ENCODE results near the gene CAPN13. TPM values are rescaled to one million over a fixed set of nuclear protein-coding genes. Genes with fewer than 3 reads are reported as not detected.

Gene CAPN13
- total RNA-seq, 8 experiments from 2014 or later = 0.09 to 0.91 (median 0.36) TPM; not detected in 2

DNA sequence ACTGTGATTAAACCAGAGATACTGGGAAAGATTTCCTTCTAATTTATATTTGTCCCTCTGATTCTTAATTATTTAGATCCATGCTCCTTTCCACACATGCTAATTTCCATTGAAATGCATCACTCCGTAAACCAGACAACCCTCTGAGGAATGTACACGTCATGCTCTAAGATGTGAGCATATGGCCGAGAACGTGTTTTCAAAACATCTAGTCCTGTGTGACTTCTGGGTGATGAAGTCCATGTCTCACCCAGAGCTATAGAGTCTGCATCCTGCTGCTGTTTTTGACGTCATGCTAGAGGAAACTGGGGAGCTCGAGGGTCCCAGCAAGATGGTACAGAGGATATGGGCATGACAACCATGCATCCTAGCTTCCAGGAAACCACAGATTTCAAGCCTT lies 53.6 kb downstream of the CAPN13 start:
- Histone ChIP-seq H3K4me3 (no peak overlapping the region), H3K4me1 (replicated peaks in 1 of 2) (peaks cover 0 to 33% of the 10 kb centered on the region in 2 donors), H3K27ac (no peak overlapping the region)
- 7 to 93% (median 68%) methylated on average over 2 to 6 of the region's 6 CpGs; no CpG with 5 or more reads in 2 of the 10 experiments for WGBS, 10 experiments
- peak in 2 of 8 experiments; percentile 49 to 67 for ATAC-seq (replicated peaks in 6 of 8)
- in situ Hi-C loops (cut with MboI; ENCODE audit: low pct_unique_long_range_greater_than_20kb in 2 of 9, low sequenced_read_pairs in 9 of 9, unreplicated experiment in 9 of 9) = no loop called here

DNA sequence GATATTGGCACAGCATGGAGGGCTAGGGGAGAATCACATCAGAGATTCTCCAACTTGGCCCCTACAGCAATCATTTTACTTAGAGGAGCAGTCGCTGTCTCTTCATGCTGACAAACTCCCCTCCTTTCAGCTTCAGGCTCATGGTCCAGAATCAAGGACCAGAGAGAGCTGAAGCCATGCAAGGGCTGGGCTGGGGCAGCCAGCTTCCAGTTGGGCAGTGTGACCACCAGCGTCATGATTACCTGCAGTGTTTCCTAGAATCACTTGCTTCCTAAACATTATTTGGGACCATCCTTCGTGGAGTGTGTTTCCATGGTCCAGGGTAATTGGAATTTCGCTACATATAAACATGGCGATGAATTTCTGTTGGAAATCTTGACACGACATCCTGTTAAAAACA lies 54.4 kb downstream of the CAPN13 start:
- 62 to 100% (median 78%) methylated on average over 1 to 5 of the region's 6 CpGs; no CpG with 5 or more reads in 4 of the 10 experiments for WGBS, 10 experiments
- in situ Hi-C loops (cut with MboI; ENCODE audit: low pct_unique_long_range_greater_than_20kb in 2 of 9, low sequenced_read_pairs in 9 of 9, unreplicated experiment in 9 of 9) = no loop called here
- Histone ChIP-seq H3K27ac (no peak overlapping the region), H3K4me1 (replicated peaks in 1 of 2) (peaks cover 0 to 26% of the 10 kb centered on the region in 2 donors), H3K4me3 (no peak overlapping the region)
- ATAC-seq (replicated peaks in 6 of 8) = no peak

DNA sequence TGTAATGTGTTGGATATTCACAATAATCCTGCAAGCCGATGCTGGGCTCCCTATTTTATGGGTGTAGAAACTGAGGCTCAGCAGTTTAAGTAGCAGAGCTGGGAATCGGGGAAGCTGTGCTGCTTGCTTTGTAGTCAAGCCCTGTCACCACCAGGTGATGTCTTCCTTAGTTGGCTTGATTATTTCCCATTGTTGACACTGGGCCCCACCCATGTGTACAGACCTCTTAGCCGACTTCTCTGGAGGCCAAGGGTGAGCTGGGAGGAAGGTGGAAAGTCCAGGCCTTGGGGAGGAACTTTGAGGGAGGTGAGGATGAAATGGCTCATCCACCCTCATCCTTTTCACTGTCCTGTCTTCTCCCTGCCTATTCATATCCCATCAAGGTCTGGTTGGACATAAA lies 60.0 kb downstream of the CAPN13 start:
- no peaks in the 10 kb centered on the region for H3K4me1 ChIP-seq (replicated peaks in 1 of 2)
- 32 to 100% (median 64%) methylated on average over 1 to 3 of the region's 3 CpGs; no CpG with 5 or more reads in 3 of the 10 experiments for WGBS, 10 experiments
- H3K4me3 ChIP-seq = no peak overlapping the region
- in situ Hi-C loops (cut with MboI; ENCODE audit: low pct_unique_long_range_greater_than_20kb in 2 of 9, low sequenced_read_pairs in 9 of 9, unreplicated experiment in 9 of 9) = loop anchor here in 2 of 9 experiments (25.0 kb wide), 1 partner anchor 590 kb away; no protein-coding TSS in a partner anchor
- H3K27ac ChIP-seq = no peak overlapping the region
- ATAC-seq (replicated peaks in 6 of 8) = no peak

DNA sequence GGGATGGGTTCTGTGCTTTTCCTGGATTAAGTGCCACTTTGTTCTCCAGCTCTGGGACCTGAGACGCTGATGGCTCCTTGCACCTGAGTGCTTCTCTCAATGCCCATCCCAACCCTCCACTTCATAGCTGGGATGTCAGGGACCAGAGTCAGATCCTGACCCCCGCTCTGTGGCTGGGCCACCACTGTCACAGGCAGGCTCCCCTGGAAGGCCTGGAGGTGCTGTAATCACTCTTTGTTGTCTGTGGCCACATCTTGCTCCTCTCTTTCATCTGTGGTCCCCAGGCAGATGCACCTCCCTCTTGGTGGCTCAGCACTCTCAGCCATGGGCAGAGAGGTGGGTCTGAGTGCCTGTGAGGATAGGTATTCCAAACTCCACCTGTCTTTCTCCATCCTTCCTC lies 62.4 kb downstream of the CAPN13 start:
- Histone ChIP-seq H3K4me1 (replicated peaks in 1 of 2) (no peaks in the 10 kb centered on the region), H3K4me3 (no peak overlapping the region), H3K27ac (no peak overlapping the region)
- ATAC-seq (replicated peaks in 6 of 8) = no peak
- 40 to 80% (median 40%) methylated on average over 1 of the region's 2 CpGs; no CpG with 5 or more reads in 7 of the 10 experiments for WGBS, 10 experiments
- in situ Hi-C loops (cut with MboI; ENCODE audit: low pct_unique_long_range_greater_than_20kb in 2 of 9, low sequenced_read_pairs in 9 of 9, unreplicated experiment in 9 of 9) = loop anchor here in 2 of 9 experiments (25.0 kb wide), 1 partner anchor 592 kb away; no protein-coding TSS in a partner anchor

DNA sequence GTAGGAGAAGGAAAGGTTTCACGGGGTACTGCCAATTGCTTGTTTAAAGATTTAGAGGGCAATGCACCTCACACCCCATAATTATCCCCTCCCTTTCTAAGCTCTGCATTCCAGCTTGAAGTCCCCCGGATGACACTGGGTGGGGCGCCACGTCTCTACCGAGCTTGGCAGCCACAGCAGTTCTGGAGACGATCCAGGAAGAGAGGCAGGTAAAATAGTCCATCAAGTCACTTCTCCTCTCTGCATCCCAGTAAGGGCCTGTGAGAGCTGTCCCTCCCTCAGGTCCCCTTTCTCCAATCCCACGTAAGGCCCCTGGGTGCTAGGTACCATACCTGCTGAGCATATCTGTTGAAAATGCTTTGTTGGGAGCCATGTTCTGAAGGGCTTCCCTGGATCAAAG lies 65.7 kb downstream of the CAPN13 start:
- H3K27ac ChIP-seq = no peak overlapping the region
- H3K4me3 ChIP-seq = no peak overlapping the region
- in situ Hi-C loops (cut with MboI; ENCODE audit: low pct_unique_long_range_greater_than_20kb in 2 of 9, low sequenced_read_pairs in 9 of 9, unreplicated experiment in 9 of 9) = loop anchor here in 2 of 9 experiments (25.0 kb wide), 1 partner anchor 596 kb away; no protein-coding TSS in a partner anchor
- no peak for ATAC-seq (replicated peaks in 6 of 8)
- no peaks in the 10 kb centered on the region for H3K4me1 ChIP-seq (replicated peaks in 1 of 2)
- WGBS, 10 experiments = 60 to 100% (median 73%) methylated on average over 1 to 5 of the region's 7 CpGs; no CpG with 5 or more reads in 5 of the 10 experiments

DNA sequence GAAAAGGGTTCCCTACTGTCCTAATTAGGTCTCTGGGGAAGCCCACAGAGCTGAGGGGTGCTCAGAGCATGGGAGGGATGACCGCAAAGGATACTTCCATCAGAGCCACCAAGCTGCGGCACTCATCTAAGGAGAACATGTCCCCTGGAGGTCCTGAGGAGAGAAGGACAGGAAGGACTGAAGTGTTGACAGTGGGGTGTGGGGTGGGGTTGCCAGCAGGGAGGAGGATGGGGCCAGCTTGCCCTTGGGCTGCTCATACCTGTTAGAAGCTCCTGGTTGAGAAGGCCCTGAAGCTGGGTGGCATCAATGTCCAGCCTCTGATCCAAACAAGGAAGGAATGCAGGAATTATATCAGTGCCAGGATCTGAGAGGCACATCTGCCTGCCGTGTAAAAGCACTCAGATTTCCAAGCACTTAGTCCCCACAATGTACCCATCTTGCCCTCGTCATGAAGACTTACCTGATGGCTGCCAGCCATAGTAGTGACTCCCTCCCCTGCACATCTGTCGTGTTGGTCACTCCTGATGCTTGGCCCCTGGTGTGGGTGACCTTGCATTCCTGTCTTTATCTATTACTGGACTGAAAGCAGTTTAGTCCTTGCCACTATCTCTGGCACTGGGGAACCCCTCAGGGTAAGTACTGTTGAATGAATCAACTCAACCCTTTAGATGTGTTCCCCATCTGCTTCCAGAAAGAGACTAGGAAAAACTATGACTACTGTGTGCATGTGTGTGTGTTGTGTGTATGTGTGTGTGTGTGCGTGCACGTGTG lies 68.9 kb downstream of the CAPN13 start:
- 17 to 100% (median 80%) methylated on average over 1 to 4 of the region's 7 CpGs; no CpG with 5 or more reads in 3 of the 10 experiments for WGBS, 10 experiments
- Histone ChIP-seq H3K4me1 (replicated peaks in 1 of 2) (no peaks in the 10 kb centered on the region), H3K27ac (no peak overlapping the region), H3K4me3 (no peak overlapping the region)
- in situ Hi-C loops (cut with MboI; ENCODE audit: low pct_unique_long_range_greater_than_20kb in 2 of 9, low sequenced_read_pairs in 9 of 9, unreplicated experiment in 9 of 9) = loop anchor here in 2 of 9 experiments (25.0 kb wide), 1 partner anchor 599 kb away; no protein-coding TSS in a partner anchor
- ATAC-seq (replicated peaks in 6 of 8) = no peak

DNA sequence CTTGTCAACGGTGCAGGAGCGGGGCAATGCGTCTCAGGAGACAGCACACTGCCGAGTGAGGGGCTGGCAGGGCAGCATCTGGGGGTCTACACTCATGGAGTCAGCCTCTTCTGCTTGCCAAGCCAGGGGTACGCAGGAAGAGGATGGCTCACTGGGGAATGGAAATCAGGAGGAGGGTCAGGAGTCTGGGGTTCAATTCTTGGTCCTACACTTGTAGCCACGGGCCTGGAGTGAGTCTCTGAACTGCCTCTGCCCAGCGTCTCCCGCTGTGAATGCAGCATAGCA lies 70.0 kb downstream of the CAPN13 start:
- no peak overlapping the region for H3K27ac ChIP-seq
- in situ Hi-C loops (cut with MboI; ENCODE audit: low pct_unique_long_range_greater_than_20kb in 2 of 9, low sequenced_read_pairs in 9 of 9, unreplicated experiment in 9 of 9) = loop anchor here in 2 of 9 experiments (25.0 kb wide), 1 partner anchor 600 kb away; no protein-coding TSS in a partner anchor
- 14 to 81% (median 64%) methylated on average over 1 to 7 of the region's 8 CpGs; no CpG with 5 or more reads in 6 of the 10 experiments for WGBS, 10 experiments
- ATAC-seq (replicated peaks in 6 of 8) = no peak
- H3K4me1 ChIP-seq (replicated peaks in 1 of 2) = no peaks in the 10 kb centered on the region
- no peak overlapping the region for H3K4me3 ChIP-seq

DNA sequence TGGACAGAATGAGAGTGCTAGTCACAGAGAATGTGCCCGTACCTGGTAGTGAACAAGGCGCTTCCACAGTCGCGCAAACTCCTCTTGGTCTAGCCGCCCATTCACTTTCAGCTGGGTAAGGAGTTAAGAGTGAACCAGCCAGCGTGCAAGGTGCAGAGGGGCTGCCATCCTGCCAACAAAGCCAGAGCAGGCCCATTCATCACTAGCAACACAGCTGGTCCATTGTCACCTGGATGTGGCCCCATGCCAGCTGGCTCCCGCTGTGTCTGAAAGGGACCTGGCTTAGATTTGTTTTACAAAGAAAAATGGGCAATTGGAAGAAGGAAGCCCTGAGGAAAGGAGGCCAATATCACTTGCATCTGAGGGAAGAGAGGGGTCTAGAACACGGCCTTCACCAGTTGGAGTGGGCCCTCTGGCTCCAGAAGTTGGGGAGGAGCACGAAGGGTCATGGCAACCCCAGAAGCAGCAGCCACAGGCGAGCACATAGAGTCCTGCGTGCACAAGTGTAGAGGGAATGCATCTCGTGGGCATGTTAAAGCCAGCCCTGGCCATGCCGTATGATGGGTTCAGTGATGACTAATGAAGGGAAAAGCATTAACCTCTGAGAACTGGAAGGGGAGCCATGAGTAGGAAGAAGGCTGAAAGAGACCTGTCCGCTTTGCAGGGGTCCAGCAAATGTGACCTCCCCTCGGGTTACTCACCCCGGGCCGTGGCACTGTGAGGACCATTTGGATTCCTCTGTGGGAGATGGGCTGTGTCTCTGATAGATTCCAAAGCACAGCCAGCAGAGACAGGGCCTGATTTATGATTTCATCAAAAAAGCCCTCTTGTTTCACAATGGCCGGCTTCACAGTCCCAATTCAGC lies 70.6 kb downstream of the CAPN13 start:
- 30 to 93% (median 80%) methylated on average over 1 to 11 of the region's 18 CpGs; no CpG with 5 or more reads in 2 of the 10 experiments for WGBS, 10 experiments
- no peak overlapping the region for H3K4me3 ChIP-seq
- peak in 1 of 8 experiments; percentile 30 for ATAC-seq (replicated peaks in 6 of 8)
- in situ Hi-C loops (cut with MboI; ENCODE audit: low pct_unique_long_range_greater_than_20kb in 2 of 9, low sequenced_read_pairs in 9 of 9, unreplicated experiment in 9 of 9) = loop anchor here in 2 of 9 experiments (25.0 kb wide), 1 partner anchor 601 kb away; no protein-coding TSS in a partner anchor
- no peaks in the 10 kb centered on the region for H3K4me1 ChIP-seq (replicated peaks in 1 of 2)
- H3K27ac ChIP-seq = no peak overlapping the region

DNA sequence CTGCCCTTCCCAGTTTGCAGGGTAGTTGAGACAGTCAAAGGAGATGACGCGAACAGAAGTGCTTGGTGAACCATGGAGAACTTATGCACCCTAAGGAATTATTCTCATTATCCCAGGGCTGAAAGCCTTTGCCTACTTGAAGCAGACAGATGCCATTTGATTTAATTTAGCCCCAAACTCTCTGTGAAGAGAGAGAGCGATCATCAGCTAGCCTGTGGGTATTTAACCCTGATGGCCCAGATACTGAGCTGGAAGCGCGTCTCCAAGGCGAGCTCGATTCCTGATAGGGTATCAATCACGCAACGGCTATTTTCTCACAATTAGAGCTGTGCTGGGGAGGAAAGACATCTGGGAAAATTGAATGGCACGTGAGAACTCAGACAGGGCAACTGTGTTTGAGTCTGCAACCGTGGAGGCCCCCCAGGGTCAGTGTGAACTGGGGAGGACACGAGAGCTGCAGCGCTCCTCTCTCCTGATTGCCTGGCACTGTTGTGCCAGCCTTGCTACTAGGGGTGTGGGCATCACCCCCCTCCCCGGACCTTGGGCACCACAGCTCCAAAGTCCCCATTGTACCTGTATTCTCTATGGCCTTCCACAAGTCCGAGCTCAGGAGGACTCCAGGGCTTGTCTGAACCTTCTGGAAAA lies 73.2 kb downstream of the CAPN13 start:
- WGBS, 10 experiments = 40 to 80% (median 61%) methylated on average over 1 to 11 of the region's 15 CpGs; no CpG with 5 or more reads in 2 of the 10 experiments

DNA sequence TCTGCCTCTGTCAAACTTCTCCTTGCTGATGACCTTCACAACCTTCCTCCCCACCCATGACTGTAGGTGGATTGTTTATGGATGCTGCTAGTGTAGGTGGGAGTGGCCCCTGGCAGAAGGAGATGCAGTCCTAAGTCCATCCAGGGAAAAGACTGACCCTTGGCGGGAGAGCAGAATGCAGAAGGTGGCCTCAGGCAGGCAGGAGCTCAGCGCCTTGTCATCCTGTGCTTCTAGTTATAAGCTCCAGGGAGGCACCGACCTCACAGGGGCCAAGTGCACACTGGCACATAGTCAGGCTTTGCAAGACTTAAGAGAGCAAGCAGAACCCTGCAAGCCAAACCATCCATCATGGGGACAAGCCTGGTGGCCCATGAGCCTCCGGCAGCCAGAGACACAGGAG lies 74.4 kb downstream of the CAPN13 start:
- H3K27ac ChIP-seq = no peak overlapping the region
- peaks cover 3 to 8% of the 10 kb centered on the region in 2 donors for H3K4me1 ChIP-seq (replicated peaks in 1 of 2)
- H3K4me3 ChIP-seq = no peak overlapping the region
- in situ Hi-C loops (cut with MboI; ENCODE audit: low pct_unique_long_range_greater_than_20kb in 2 of 9, low sequenced_read_pairs in 9 of 9, unreplicated experiment in 9 of 9) = loop anchor here in 2 of 9 experiments (25.0 kb wide), 1 partner anchor 604 kb away; no protein-coding TSS in a partner anchor
- 30 to 100% (median 74%) methylated on average over 1 to 3 of the region's 4 CpGs; no CpG with 5 or more reads in 3 of the 10 experiments for WGBS, 10 experiments
- no peak for ATAC-seq (replicated peaks in 6 of 8)

More for the DNA sequence above, 73.2 kb downstream of the CAPN13 start:
- Histone ChIP-seq H3K4me3 (no peak overlapping the region), H3K4me1 (replicated peaks in 1 of 2) (peaks cover 3 to 8% of the 10 kb centered on the region in 2 donors), H3K27ac (no peak overlapping the region)
- in situ Hi-C loops (cut with MboI; ENCODE audit: low pct_unique_long_range_greater_than_20kb in 2 of 9, low sequenced_read_pairs in 9 of 9, unreplicated experiment in 9 of 9) = loop anchor here in 2 of 9 experiments (25.0 kb wide), 1 partner anchor 603 kb away; no protein-coding TSS in a partner anchor
- no peak for ATAC-seq (replicated peaks in 6 of 8)

DNA sequence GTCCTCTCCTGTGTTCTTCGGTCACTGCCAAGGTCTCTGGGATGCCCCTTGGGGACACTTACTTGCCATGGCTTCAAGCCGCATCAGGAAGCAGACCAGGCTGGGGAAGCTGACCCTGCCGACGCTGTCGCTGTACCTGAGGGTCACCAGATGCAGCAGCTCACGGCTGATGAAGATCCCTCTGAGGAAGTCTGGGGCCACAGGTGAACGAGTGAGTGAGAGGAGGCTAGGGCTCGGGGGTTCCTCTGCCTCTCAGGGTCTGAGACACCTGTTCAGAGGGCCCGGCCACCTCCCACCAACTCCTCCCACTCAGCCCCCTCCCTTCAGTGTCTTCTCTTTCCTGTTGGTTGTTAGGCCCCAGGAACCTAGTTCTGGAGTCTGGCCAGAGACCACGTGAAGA lies 74.9 kb downstream of the CAPN13 start:
- H3K4me1 ChIP-seq (replicated peaks in 1 of 2) = peaks cover 3 to 8% of the 10 kb centered on the region in 2 donors
- in situ Hi-C loops (cut with MboI; ENCODE audit: low pct_unique_long_range_greater_than_20kb in 2 of 9, low sequenced_read_pairs in 9 of 9, unreplicated experiment in 9 of 9) = loop anchor here in 2 of 9 experiments (25.0 kb wide), 1 partner anchor 605 kb away; no protein-coding TSS in a partner anchor
- no peak overlapping the region for H3K4me3 ChIP-seq
- H3K27ac ChIP-seq = no peak overlapping the region
- 0 to 85% (median 34%) methylated on average over 1 to 4 of the region's 10 CpGs; no CpG with 5 or more reads in 6 of the 10 experiments for WGBS, 10 experiments
- ATAC-seq (replicated peaks in 6 of 8) = no peak

DNA sequence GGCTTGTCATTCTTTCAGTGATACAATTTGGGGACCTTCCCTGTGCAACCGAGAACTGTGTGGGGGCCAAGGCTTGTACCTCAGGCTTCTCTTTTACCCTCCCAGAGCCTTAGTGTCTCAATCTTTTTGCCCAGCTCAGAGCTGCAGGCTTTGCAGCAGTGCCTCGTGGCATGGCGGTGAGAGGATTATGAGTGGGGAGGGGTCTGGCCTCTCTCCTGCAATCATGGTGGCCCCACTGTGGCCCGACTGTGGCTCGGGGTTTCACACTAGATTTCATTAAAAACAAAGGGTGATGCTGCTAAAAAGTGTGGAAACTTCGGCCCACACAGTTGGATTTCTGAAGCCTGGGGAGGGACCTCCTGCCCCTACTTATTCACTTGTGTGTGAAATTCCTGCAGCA lies 75.5 kb downstream of the CAPN13 start:
- Histone ChIP-seq H3K27ac (peak overlapping the region in 1 of 2 donors; percentile 34), H3K4me1 (replicated peaks in 1 of 2) (peaks cover 3 to 8% of the 10 kb centered on the region in 2 donors), H3K4me3 (no peak overlapping the region)
- in situ Hi-C loops (cut with MboI; ENCODE audit: low pct_unique_long_range_greater_than_20kb in 2 of 9, low sequenced_read_pairs in 9 of 9, unreplicated experiment in 9 of 9) = loop anchor here in 2 of 9 experiments (25.0 kb wide), 1 partner anchor 606 kb away; no protein-coding TSS in a partner anchor
- ATAC-seq (replicated peaks in 6 of 8) = no peak
- 0 to 80% (median 55%) methylated on average over 1 to 5 of the region's 6 CpGs for WGBS, 10 experiments

Measured in motor neuron (in vitro differentiated cells).